Measurements from ENCODE around the gene ZBTB32. TPM values are rescaled to one million over a fixed set of nuclear protein-coding genes. Genes with fewer than 3 reads are reported as not detected.
A peak's percentile ranks its signal among the peaks of the same experiment; 100 is the strongest.

The ZBTB32 gene
- total RNA-seq, 1 experiment from 2014 or later = not detected

- H3K4me1 ChIP-seq (ENCODE audit: control insufficient read depth, insufficient read depth, low read length) = no peaks in the 10 kb centered on the region
- ChIA-PET CTCF (no interaction called here), POLR2A (interaction anchor here (0.6 kb wide), 1 partner anchor 151 kb away, joined by 3 read pairs; no protein-coding TSS in a partner anchor)
- no peak for TF ChIP-seq REST (IDR thresholded peaks at IDR 0.05; ENCODE audit: insufficient read depth in 1 of 2, low read depth in 2 of 2, low read length in 1 of 2)
- TF ChIP-seq CTCF (IDR thresholded peaks at IDR 0.05) = no peak
- TF ChIP-seq TCF7L2 (IDR thresholded peaks at IDR 0.05; ENCODE audit: low read depth, low read length) = no peak
- TF ChIP-seq SIN3A (IDR thresholded peaks at IDR 0.05; ENCODE audit: borderline replicate concordance, insufficient read depth, low read depth, low read length) = no peak
- no peak within 1 kb of the TSS for H3K27ac ChIP-seq (ENCODE audit: low read length)
- intact Hi-C loops (cut with micrococcal nuclease; ENCODE audit: unreplicated experiment) = no loop called here
- ATAC-seq = peak; percentile 44
- in situ Hi-C loops (cut with HindIII; ENCODE audit: low pct_unique_long_range_greater_than_20kb, low sequenced_read_pairs) = no loop called here
- no peak within 1 kb of the TSS for H3K4me3 ChIP-seq (ENCODE audit: low read depth in 2 of 2, low read length in 2 of 2)
- DNase-seq (ENCODE audit: low read depth, low spot score) = no peak
- no peaks in the 10 kb centered on the region for H3K27me3 ChIP-seq (ENCODE audit: control insufficient read depth, insufficient read depth, low read length)
- no TSS peak for BruUV-seq (replicated peaks)
- 0 out of 2 replicates have a peak, but pooled peaks cover 4% of the 10 kb centered on the region for H3K36me3 ChIP-seq (ENCODE audit: control insufficient read depth, insufficient read depth, low read length)
- H3K9me3 ChIP-seq (ENCODE audit: control insufficient read depth, insufficient read depth, low read depth, low read length) = no peaks in the 10 kb centered on the region
Observed at GRCh38 chr19:35666251-35666913, 38.0 kb upstream of the ZBTB32 start, which contains the start of gene UPK1A. TSS of gene UPK1A (plus strand) at chr19:35666517. CDS start at chr19:35666813, 296 bp downstream.

- no peak for ATAC-seq
- intact Hi-C loops (cut with micrococcal nuclease; ENCODE audit: unreplicated experiment) = no loop called here
- Histone ChIP-seq H3K27me3 (ENCODE audit: control insufficient read depth, insufficient read depth, low read length) (peaks cover 3% of the 10 kb centered on the region; the same call in 1 of the 2 replicates), H3K4me1 (ENCODE audit: control insufficient read depth, insufficient read depth, low read length) (no peaks in the 10 kb centered on the region), H3K27ac (ENCODE audit: low read length) (no peak overlapping the region), H3K4me3 (ENCODE audit: low read depth in 2 of 2, low read length in 2 of 2) (no peak overlapping the region), H3K36me3 (ENCODE audit: control insufficient read depth, insufficient read depth, low read length) (no peaks in the 10 kb centered on the region), H3K9me3 (ENCODE audit: control insufficient read depth, insufficient read depth, low read depth, low read length) (no peaks in the 10 kb centered on the region)
- TF ChIP-seq SIN3A (IDR thresholded peaks at IDR 0.05; ENCODE audit: borderline replicate concordance, insufficient read depth, low read depth, low read length) (no peak), CTCF (IDR thresholded peaks at IDR 0.05) (no peak), POLR2AphosphoS5 (IDR thresholded peaks at IDR 0.05; ENCODE audit: low read depth, low read length) (no peak), REST (IDR thresholded peaks at IDR 0.05; ENCODE audit: insufficient read depth in 1 of 2, low read depth in 2 of 2, low read length in 1 of 2) (no peak), TCF7L2 (IDR thresholded peaks at IDR 0.05; ENCODE audit: low read depth, low read length) (no peak)
- DNase-seq (ENCODE audit: low read depth, low spot score) = no peak
- in situ Hi-C loops (cut with HindIII; ENCODE audit: low pct_unique_long_range_greater_than_20kb, low sequenced_read_pairs) = no loop called here
- CTCF ChIA-PET = no interaction called here
- no TSS peak for BruUV-seq (replicated peaks)
- POLR2A ChIA-PET = interaction anchor here (0.7 kb wide), 1 partner anchor 68 kb away, joined by 3 read pairs; no protein-coding TSS in a partner anchor
Observed at GRCh38 chr19:35669566-35669965, 34.8 kb upstream of the ZBTB32 start.
